IMR-90 (cell line): ENCODE measurements around the gene NDUFB5. TPM values are rescaled to one million over a fixed set of nuclear protein-coding genes. Genes with fewer than 3 reads are reported as not detected.

Source experiments
- ATAC-seq: fragments of 200-7000 bp; cut with Tn5 transposase; 2 replicates; pipeline ENCODE4 v1.9.1; 2020; ENCODE audit warnings: low read depth, mild to moderate bottlenecking, moderate library complexity
- BruUV-seq: library from RNA; stranded (reverse); fragments of 400-500 nt; replicated peaks from 2 replicates; lab custom pipeline; 2021; lab: Mats Ljungman, UMichigan
- CTCF ChIA-PET: fragments of 300-600 bp; formaldehyde crosslinking; extraction: SDS; loops from one replicate; lab custom pipeline; 2021; ENCODE audit warnings: antibody characterized with exemption; lab: Yijun Ruan, JAX
- POLR2A ChIA-PET: fragments of 300-600 bp; sonication (Branson Sonifier 250); formaldehyde crosslinking; loops from one replicate; lab custom pipeline; 2022; ENCODE audit warnings: antibody characterized with exemption; ENCODE audit not compliant: unreplicated experiment; lab: Charles Lee
- DNase-seq: peaks from one replicate; pipeline ENCODE4 v3.0.0; 2013
- H2AFZ ChIP-seq: replicated peaks from 2 replicates; pipeline ENCODE3; 2013; ENCODE audit warnings: low read length, mild to moderate bottlenecking; ENCODE audit not compliant: poor library complexity
- H2AK5ac ChIP-seq: 2 replicates; pipeline ENCODE4 v1.6.1; 2013; ENCODE audit warnings: low read depth, low read length, inconsistent platforms
- H2AK9ac ChIP-seq: replicated peaks from 2 replicates; pipeline ENCODE3; 2013; ENCODE audit warnings: mild to moderate bottlenecking, low read depth, low read length, moderate library complexity; ENCODE audit not compliant: poor library complexity
- H2BK120ac ChIP-seq: 2 replicates; pipeline ENCODE4 v1.6.1; 2013; ENCODE audit warnings: low read depth, low read length, inconsistent platforms
- H2BK15ac ChIP-seq: 3 replicates; pipeline ENCODE4 v1.6.1; 2013; ENCODE audit warnings: low read depth, low read length, inconsistent platforms
- H2BK20ac ChIP-seq: 2 replicates; pipeline ENCODE4 v1.6.1; 2013; ENCODE audit warnings: low read depth, mild to moderate bottlenecking, inconsistent platforms, low read length, moderate library complexity
- H2BK5ac ChIP-seq: 2 replicates; pipeline ENCODE4 v1.6.1; 2013; ENCODE audit warnings: mild to moderate bottlenecking, low read depth, low read length, inconsistent platforms; ENCODE audit not compliant: poor library complexity, severe bottlenecking
- H3K14ac ChIP-seq: replicated peaks from 2 replicates; pipeline ENCODE4 v1.6.1; 2013; ENCODE audit warnings: low read depth, low read length, inconsistent platforms
- H3K18ac ChIP-seq: 2 replicates; pipeline ENCODE4 v1.6.1; 2013; ENCODE audit warnings: low read depth, low read length, control low read depth
- H3K23ac ChIP-seq: 2 replicates; pipeline ENCODE4 v1.6.1; 2013; ENCODE audit warnings: low read depth, low read length, inconsistent platforms
- H3K27ac ChIP-seq: 2 replicates; pipeline ENCODE4 v1.5.1; 2013; ENCODE audit warnings: mild to moderate bottlenecking, control low read depth, low read length; ENCODE audit not compliant: insufficient read depth
- H3K27me3 ChIP-seq: 2 replicates; pipeline ENCODE4 v1.6.1; 2013; ENCODE audit warnings: low read length; ENCODE audit not compliant: control insufficient read depth, insufficient read depth
- H3K36me3 ChIP-seq: 2 replicates; pipeline ENCODE4 v1.6.1; 2013; ENCODE audit warnings: low read length, mixed read lengths; ENCODE audit not compliant: control insufficient read depth, insufficient read depth
- H3K4ac ChIP-seq: 2 replicates; pipeline ENCODE4 v1.6.1; 2013; ENCODE audit warnings: low read depth, low read length, inconsistent platforms
- H3K4me1 ChIP-seq: 2 replicates; pipeline ENCODE4 v1.6.1; 2013; ENCODE audit warnings: low read length, mixed read lengths; ENCODE audit not compliant: control insufficient read depth, insufficient read depth
- H3K4me2 ChIP-seq: 2 replicates; pipeline ENCODE4 v1.6.1; 2013; ENCODE audit warnings: low read depth, mild to moderate bottlenecking, control low read depth, low read length, moderate library complexity
- H3K4me3 ChIP-seq: 2 replicates; pipeline ENCODE4 v1.5.1; 2013; ENCODE audit warnings: low read depth, mild to moderate bottlenecking, control low read depth, low read length, moderate library complexity; ENCODE audit not compliant: insufficient read depth
- H3K56ac ChIP-seq: 2 replicates; pipeline ENCODE4 v1.6.1; 2013; ENCODE audit warnings: low read length, inconsistent platforms; ENCODE audit not compliant: insufficient read depth; ENCODE audit errors: extremely low read depth
- H3K79me1 ChIP-seq, 2 experiments: 2 replicates each; pipeline ENCODE4 v1.6.1; 2013; ENCODE audit warnings: low read length in 2 of 2, inconsistent platforms in 1 of 2, low read depth in 1 of 2
- H3K9ac ChIP-seq: 2 replicates; pipeline ENCODE4 v1.6.1; 2013; ENCODE audit warnings: low read depth, low read length, control low read depth
- H3K9me1 ChIP-seq: 2 replicates; pipeline ENCODE4 v1.6.1; 2013; ENCODE audit warnings: low read length, inconsistent platforms; ENCODE audit not compliant: insufficient read depth
- H3K9me3 ChIP-seq: 2 replicates; pipeline ENCODE4 v1.6.1; 2013; ENCODE audit warnings: low read length; ENCODE audit not compliant: control insufficient read depth, insufficient read depth
- H4K20me1 ChIP-seq: 2 replicates; pipeline ENCODE4 v1.6.1; 2013; ENCODE audit warnings: low read length, inconsistent platforms; ENCODE audit not compliant: insufficient read depth
- H4K5ac ChIP-seq: 2 replicates; pipeline ENCODE4 v1.6.1; 2013; ENCODE audit warnings: mild to moderate bottlenecking, low read depth, low read length, control low read depth
- H4K8ac ChIP-seq, 2 experiments: 2 replicates each; pipeline ENCODE4 v1.6.1; 2013; ENCODE audit warnings: low read depth in 2 of 2, low read length in 2 of 2, control low read depth in 1 of 2, inconsistent platforms in 1 of 2
- H4K91ac ChIP-seq: 2 replicates; pipeline ENCODE4 v1.6.1; 2013; ENCODE audit warnings: low read depth, low read length, inconsistent platforms; ENCODE audit not compliant: insufficient read depth
- BHLHE40 ChIP-seq: fragments of 150-350 bp; IDR thresholded peaks from 2 replicates; pipeline ENCODE4 v1.6.1; 2016; ENCODE audit warnings: mild to moderate bottlenecking, low read depth, low read length
- CEBPB ChIP-seq: IDR thresholded peaks from 2 replicates; pipeline ENCODE4 v1.6.1; 2012; ENCODE audit warnings: low read depth, low read length, improper control_type of control experiment
- CHD1 ChIP-seq: IDR thresholded peaks from 2 replicates; pipeline ENCODE4 v1.6.1; 2012; ENCODE audit warnings: low read depth, low read length, improper control_type of control experiment
- MAFK ChIP-seq: IDR thresholded peaks from 2 replicates; pipeline ENCODE4 v1.6.1; 2012; ENCODE audit warnings: low read depth, low read length, improper control_type of control experiment
- MAZ ChIP-seq: IDR thresholded peaks from 2 replicates; pipeline ENCODE4 v1.6.1; 2012; ENCODE audit warnings: low read depth, mild to moderate bottlenecking, low read length, improper control_type of control experiment, moderate library complexity, borderline replicate concordance
- POLR2A ChIP-seq: IDR thresholded peaks from 2 replicates; pipeline ENCODE4 v1.6.1; 2012; ENCODE audit warnings: mild to moderate bottlenecking, low read depth, low read length
- RAD21 ChIP-seq: IDR thresholded peaks from 2 replicates; pipeline ENCODE4 v1.6.1; 2012; ENCODE audit warnings: low read length, improper control_type of control experiment
- RFX5 ChIP-seq: IDR thresholded peaks from 2 replicates; pipeline ENCODE4 v1.8.0; 2012; ENCODE audit warnings: low read depth, mild to moderate bottlenecking, low read length, moderate library complexity
- SMC3 ChIP-seq: fragments of 150-350 bp; IDR thresholded peaks from 2 replicates; pipeline ENCODE4 v1.6.1; 2016; ENCODE audit warnings: low read depth, mild to moderate bottlenecking, antibody characterized with exemption, low read length, moderate library complexity
- USF2 ChIP-seq: fragments of 150-350 bp; IDR thresholded peaks from 2 replicates; pipeline ENCODE4 v1.6.1; 2017; ENCODE audit warnings: mild to moderate bottlenecking, antibody characterized with exemption, low read length, low read depth
- WGBS, 2 experiments: methylation state at CpG; one replicate each; pipeline versions ENCODE4 v1.1.5 to v1.1.7; 2013; ENCODE audit warnings: missing lambda C conversion rate in 2 of 2; ENCODE audit not compliant: insufficient read length in 1 of 2; ENCODE audit errors: extremely low coverage in 2 of 2; 5-methylcytosine and 5-hydroxymethylcytosine counted together
- dilution Hi-C: fragments of 300-500 bp; cut with HindIII; formaldehyde crosslinking; loops from one replicate; pipeline ENCODE4 v1.14.3; 2018; ENCODE audit warnings: low sequenced_read_pairs; ENCODE audit not compliant: unreplicated experiment
- in situ Hi-C: fragments of 300-500 bp; cut with MboI; formaldehyde crosslinking; loops from 3 replicates; pipeline ENCODE4 v1.14.3; 2019; ENCODE audit warnings: low sequenced_read_pairs, inconsistent platforms, mixed read lengths
- intact Hi-C: fragments of 100-400 bp; cut with micrococcal nuclease; formaldehyde crosslinking; loops from 2 replicates; pipeline ENCODE4 v1.10.0; 2022
- polyA plus RNA-seq, 3 experiments: library from polyadenylated mRNA; depleted of rRNA; stranded (reverse); fragments of >200 nt; gene quantifications; 2 replicates each; pipeline ENCODE4 v1.2.3, GENCODE V29; 2012; ENCODE audit warnings: low replicate concordance in 1 of 3
- total RNA-seq: library from RNA; depleted of rRNA; stranded (reverse); fragments of >200 nt; gene quantifications from 2 replicates; pipeline ENCODE4 v1.2.3, GENCODE V29; 2012
- TF ChIP-seq, protein P1 (sequence below): conservative IDR thresholded peaks from 2 replicates; pipeline ENCODE4 v1.5.1; 2012; ENCODE audit warnings: mild to moderate bottlenecking, low read depth, low read length, improper control_type of control experiment

Gene NDUFB5
- total and polyA plus RNA-seq, 2 of the 4 experiments (the other 2 are of a cell fraction): 17.2 to 29.3 TPM

DNA sequence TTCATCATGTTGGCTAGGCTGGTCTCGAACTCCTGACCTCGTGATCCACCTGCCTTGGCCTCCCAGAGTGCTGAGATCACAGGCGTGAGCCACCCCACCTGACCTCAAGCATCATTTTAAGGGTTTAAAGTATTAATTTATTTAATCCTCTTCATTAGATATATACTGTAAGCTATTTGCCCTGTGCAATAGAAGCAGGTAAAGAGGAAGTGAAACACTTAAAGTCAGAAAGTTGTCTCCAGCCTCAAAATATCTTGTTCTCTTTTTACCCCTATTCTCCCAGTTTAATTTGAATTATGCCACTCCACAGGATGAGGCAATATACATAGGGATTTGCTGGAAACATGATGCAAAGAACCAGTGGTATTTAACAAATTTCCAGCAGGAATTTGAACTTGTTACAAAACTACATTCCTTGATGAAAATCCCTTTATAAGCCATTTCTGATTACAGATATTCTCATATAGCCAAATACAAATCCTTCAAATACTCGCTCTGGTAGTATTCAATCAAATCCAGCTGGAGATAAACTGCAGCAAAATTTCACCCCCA lies 2.0 kb downstream of the NDUFB5 start:
- Histone ChIP-seq H3K4me2 (no peak overlapping the region), H4K8ac (no peak overlapping the region), H3K27me3 (no peaks in the 10 kb centered on the region), H2AFZ (no peak overlapping the region), H3K4me1 (no peaks in the 10 kb centered on the region; the same call in 1 of the 2 replicates), H2AK9ac (no peak overlapping the region), H3K56ac (no peak overlapping the region), H3K79me1 (peaks cover 20 to 24% of the 10 kb centered on the region in 2 experiments), H3K18ac (no peak overlapping the region), H3K23ac (no peak overlapping the region), H3K4me3 (no peak overlapping the region), H3K36me3 (peaks cover 8% of the 10 kb centered on the region), H2BK20ac (no peak overlapping the region), H4K5ac (no peak overlapping the region), H2BK5ac (no peak overlapping the region), H3K14ac (no peak overlapping the region), H2AK5ac (no peak overlapping the region), H3K9ac (no peak overlapping the region), H3K27ac (no peak overlapping the region), H3K9me3 (no peaks in the 10 kb centered on the region), H3K9me1 (peaks cover 3% of the 10 kb centered on the region; the same call in 1 of the 2 replicates), H3K4ac (no peak overlapping the region), H4K20me1 (no peaks in the 10 kb centered on the region), H2BK15ac (no peak overlapping the region), H4K91ac (no peak overlapping the region), H2BK120ac (no peak overlapping the region)
- BruUV-seq: no TSS peak
- ChIA-PET CTCF (no interaction called here), POLR2A (no interaction called here)
- TF ChIP-seq RFX5 (no peak), BHLHE40 (no peak), CHD1 (no peak), RAD21 (no peak), USF2 (no peak), SMC3 (no peak), CEBPB (no peak), POLR2A (no peak), MAFK (no peak), MAZ (no peak)
- TF ChIP-seq, protein P1, sequence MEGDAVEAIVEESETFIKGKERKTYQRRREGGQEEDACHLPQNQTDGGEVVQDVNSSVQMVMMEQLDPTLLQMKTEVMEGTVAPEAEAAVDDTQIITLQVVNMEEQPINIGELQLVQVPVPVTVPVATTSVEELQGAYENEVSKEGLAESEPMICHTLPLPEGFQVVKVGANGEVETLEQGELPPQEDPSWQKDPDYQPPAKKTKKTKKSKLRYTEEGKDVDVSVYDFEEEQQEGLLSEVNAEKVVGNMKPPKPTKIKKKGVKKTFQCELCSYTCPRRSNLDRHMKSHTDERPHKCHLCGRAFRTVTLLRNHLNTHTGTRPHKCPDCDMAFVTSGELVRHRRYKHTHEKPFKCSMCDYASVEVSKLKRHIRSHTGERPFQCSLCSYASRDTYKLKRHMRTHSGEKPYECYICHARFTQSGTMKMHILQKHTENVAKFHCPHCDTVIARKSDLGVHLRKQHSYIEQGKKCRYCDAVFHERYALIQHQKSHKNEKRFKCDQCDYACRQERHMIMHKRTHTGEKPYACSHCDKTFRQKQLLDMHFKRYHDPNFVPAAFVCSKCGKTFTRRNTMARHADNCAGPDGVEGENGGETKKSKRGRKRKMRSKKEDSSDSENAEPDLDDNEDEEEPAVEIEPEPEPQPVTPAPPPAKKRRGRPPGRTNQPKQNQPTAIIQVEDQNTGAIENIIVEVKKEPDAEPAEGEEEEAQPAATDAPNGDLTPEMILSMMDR: no peak
- intact Hi-C loops (no loop called here), in situ Hi-C loops (no loop called here), dilution Hi-C loops (no loop called here)
- WGBS, 2 experiments: no CpG with 5 or more reads among the region's 4 CpGs
- ATAC-seq: no peak
- DNase-seq: no peak
